Measurements from ENCODE around the gene TTC29. TPM values are rescaled to one million over a fixed set of nuclear protein-coding genes. Genes with fewer than 3 reads are reported as not detected.

Gene TTC29
- polyA plus RNA-seq, 2 of the 4 experiments (the other 2 are of a cell fraction): not detected

GRCh38 chr4:146957237-146957636, 11.6 kb upstream of the TTC29 start:
- no peaks in the 10 kb centered on the region for H3K9me3 ChIP-seq
- H3K4me2 ChIP-seq: no peak overlapping the region
- H3K4me3 ChIP-seq: no peak overlapping the region
- no peak for TF ChIP-seq FOSL2 (IDR thresholded peaks at IDR 0.05)
- TF ChIP-seq FOSL2 (CRISPR knock-in tag; IDR thresholded peaks at IDR 0.05): no peak
- TF ChIP-seq, protein P1, sequence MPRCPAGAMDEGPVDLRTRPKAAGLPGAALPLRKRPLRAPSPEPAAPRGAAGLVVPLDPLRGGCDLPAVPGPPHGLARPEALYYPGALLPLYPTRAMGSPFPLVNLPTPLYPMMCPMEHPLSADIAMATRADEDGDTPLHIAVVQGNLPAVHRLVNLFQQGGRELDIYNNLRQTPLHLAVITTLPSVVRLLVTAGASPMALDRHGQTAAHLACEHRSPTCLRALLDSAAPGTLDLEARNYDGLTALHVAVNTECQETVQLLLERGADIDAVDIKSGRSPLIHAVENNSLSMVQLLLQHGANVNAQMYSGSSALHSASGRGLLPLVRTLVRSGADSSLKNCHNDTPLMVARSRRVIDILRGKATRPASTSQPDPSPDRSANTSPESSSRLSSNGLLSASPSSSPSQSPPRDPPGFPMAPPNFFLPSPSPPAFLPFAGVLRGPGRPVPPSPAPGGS (IDR thresholded peaks at IDR 0.05): no peak
- no peak for TF ChIP-seq MAX (IDR thresholded peaks at IDR 0.05)
- ChIA-PET CTCF (no interaction called here), POLR2A (no interaction called here)
- no peaks in the 10 kb centered on the region for H3K4me1 ChIP-seq
- ATAC-seq (no peak), FAIRE-seq (no peak), DNase-seq (ENCODE audit: low read depth in 1 of 2, low spot score in 1 of 2) (peak in 1 of 2 experiments; percentile 27)
- 9% methylated on average over 4 of the region's 4 CpGs for WGBS (ENCODE audit: missing lambda C conversion rate)
- H3K27ac ChIP-seq: no peak overlapping the region

DNA sequence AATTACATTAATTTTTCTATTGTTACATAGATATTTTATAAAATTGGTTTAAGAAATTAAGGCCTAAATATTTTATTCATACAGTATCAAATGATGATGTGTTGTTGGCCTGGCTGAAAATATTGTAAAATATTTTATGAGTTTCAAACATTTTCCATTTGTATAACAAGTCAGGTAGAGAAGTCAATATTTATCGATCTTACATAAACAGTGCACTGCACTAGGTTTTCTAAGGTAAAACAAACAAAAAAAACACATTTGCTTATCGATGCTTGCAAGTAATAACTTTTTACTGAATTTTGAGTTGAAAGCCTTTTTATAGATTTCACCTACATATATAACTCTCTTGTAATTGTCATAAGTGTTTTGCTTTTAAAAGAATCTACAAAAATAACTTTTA, 7.2 kb upstream of the TTC29 start:
- no peaks in the 10 kb centered on the region for H3K9me3 ChIP-seq
- POLR2A ChIA-PET: no interaction called here
- no peak for DNase-seq (ENCODE audit: low read depth in 1 of 2, low spot score in 1 of 2)
- ATAC-seq: no peak
- FAIRE-seq: no peak
- WGBS (ENCODE audit: missing lambda C conversion rate): 9% methylated on average over 2 of the region's 2 CpGs
- TF ChIP-seq SMC3 (IDR thresholded peaks at IDR 0.05) (no peak), JUN (IDR thresholded peaks at IDR 0.05) (no peak), KDM1A (IDR thresholded peaks at IDR 0.05; ENCODE audit: low read depth) (no peak), ZSCAN20 (CRISPR knock-in tag; IDR thresholded peaks at IDR 0.05) (no peak), POLR2AphosphoS2 (conservative IDR thresholded peaks at IDR 0.05; ENCODE audit: low read length) (no peak), ZNF302 (CRISPR knock-in tag; IDR thresholded peaks at IDR 0.05) (no peak), MAX (IDR thresholded peaks at IDR 0.05) (no peak), NFE2L2 (conservative IDR thresholded peaks at IDR 0.05; ENCODE audit: low read length) (no peak), FOSB (CRISPR knock-in tag; IDR thresholded peaks at IDR 0.05) (no peak), ZC3H11A (IDR thresholded peaks at IDR 0.05) (no peak), MAFK (IDR thresholded peaks at IDR 0.05; ENCODE audit: partially characterized antibody) (no peak), POLR2A (IDR thresholded peaks at IDR 0.05; ENCODE audit: low read length) (no peak), EHMT2 (IDR thresholded peaks at IDR 0.05; ENCODE audit: low read depth) (no peak)
- TF ChIP-seq, protein P1 (IDR thresholded peaks at IDR 0.05): no peak
- no peak overlapping the region for H3K27ac ChIP-seq
- CTCF ChIA-PET: no interaction called here
- H3K4me1 ChIP-seq: no peaks in the 10 kb centered on the region
- H3K4me2 ChIP-seq: no peak overlapping the region
- H3K4me3 ChIP-seq: no peak overlapping the region

DNA sequence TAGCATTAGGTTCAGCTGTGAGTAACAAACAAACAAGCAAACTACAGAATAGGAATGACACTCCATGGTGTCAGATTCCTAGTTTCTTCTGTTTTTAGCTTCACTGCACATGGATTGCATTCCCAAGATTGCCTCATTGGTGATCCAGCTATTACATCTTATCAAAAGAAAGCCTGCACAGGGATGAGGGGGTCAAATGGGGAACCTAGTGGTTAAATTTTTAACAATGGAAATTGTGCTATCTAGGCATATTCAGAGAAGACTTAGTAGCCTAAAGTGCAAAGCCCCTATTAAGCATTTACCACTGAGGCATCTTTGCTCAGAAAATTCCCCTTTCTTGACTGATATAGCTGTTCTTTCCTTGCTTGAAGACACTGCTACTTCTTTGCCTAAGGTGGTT, 3.9 kb upstream of the TTC29 start:
- TF ChIP-seq JUNB (IDR thresholded peaks at IDR 0.05) (no peak), PHF8 (IDR thresholded peaks at IDR 0.05; ENCODE audit: borderline replicate concordance, low read depth) (no peak), ZSCAN20 (CRISPR knock-in tag; IDR thresholded peaks at IDR 0.05) (no peak), RCOR1 (IDR thresholded peaks at IDR 0.05; ENCODE audit: low read depth, low read length) (no peak), SREBF2 (IDR thresholded peaks at IDR 0.05) (no peak), ZNF302 (CRISPR knock-in tag; IDR thresholded peaks at IDR 0.05) (no peak), TP53 (CRISPR knock-in tag; IDR thresholded peaks at IDR 0.05) (no peak), CHD4 (IDR thresholded peaks at IDR 0.05; ENCODE audit: borderline replicate concordance) (no peak), CBX8 (IDR thresholded peaks at IDR 0.05) (no peak)
- ATAC-seq: no peak
- Histone ChIP-seq H3K4me2 (no peak overlapping the region), H3K9me3 (no peaks in the 10 kb centered on the region), H3K27ac (no peak overlapping the region), H3K4me3 (no peak overlapping the region), H3K4me1 (0 out of 3 replicates have a peak, but pooled peaks cover 3% of the 10 kb centered on the region)
- no peak for FAIRE-seq
- DNase-seq (ENCODE audit: low read depth in 1 of 2, low spot score in 1 of 2): no peak
- ChIA-PET CTCF (no interaction called here), POLR2A (no interaction called here)
